Right ventricle myocardium superior (tissue), 1 donor: ENCODE results near the gene THSD4. TPM values are rescaled to one million over a fixed set of nuclear protein-coding genes. Genes with fewer than 3 reads are reported as not detected.

Experiments
- ATAC-seq: fragments of 200-7000 bp; cut with Tn5 transposase; one replicate; pipeline ENCODE4 v1.9.1; 2020; ENCODE audit warnings: mild to moderate bottlenecking; ENCODE audit not compliant: poor library complexity
- DNase-seq: peaks from one replicate; pipeline ENCODE4 v3.0.0-alpha.2; 2020
- intact Hi-C: fragments of 100-400 bp; cut with DNase I; formaldehyde crosslinking; loops from one replicate; pipeline ENCODE4 v1.11.2; 2022
- total RNA-seq: library from RNA; stranded (reverse); fragmentation: NEBNext Ultra II Directional; extraction: Animal tissue kit (Norgen Biotek cat#: 25700); gene quantifications from one replicate; pipeline ENCODE4 v1.2.1, GENCODE V29; 2021
- donor health status: DM: no; HTN: yes; CAD: no; lungs with severe emphysema.

THSD4 gene
- total RNA-seq, 1 donor from 2014 or later, result 75.6 TPM

DNA sequence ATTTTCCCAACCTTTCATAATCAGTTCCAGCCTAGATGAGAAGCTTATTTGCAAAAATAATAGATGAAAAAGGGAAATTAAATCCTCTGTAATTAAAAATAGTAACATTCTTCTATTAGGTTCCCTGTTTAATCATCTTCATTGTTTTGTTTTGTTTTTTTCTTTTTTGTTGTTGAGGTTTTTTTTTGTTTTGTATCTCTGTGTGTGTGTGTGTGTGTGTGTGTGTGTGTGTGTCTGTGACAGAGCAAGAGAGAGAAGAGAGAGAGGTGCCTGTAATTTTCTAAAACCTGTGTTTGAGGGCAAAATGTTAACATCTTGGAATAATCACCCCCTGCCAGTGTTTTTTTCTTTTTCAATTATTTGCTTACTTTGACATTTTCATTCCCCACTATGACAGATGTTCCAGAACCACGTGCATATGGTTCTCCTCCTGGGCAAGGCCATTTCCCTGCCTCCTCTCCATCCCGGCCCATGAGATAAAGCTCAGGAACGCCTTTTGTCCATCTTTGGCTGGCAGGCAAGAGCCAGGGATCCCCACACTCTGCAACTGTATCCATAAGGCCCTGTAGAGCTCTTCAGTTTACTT lies 573.3 kb downstream of the THSD4 start:
- no peak for DNase-seq
- intact Hi-C loops, result no loop called here
- ATAC-seq, result no peak

DNA sequence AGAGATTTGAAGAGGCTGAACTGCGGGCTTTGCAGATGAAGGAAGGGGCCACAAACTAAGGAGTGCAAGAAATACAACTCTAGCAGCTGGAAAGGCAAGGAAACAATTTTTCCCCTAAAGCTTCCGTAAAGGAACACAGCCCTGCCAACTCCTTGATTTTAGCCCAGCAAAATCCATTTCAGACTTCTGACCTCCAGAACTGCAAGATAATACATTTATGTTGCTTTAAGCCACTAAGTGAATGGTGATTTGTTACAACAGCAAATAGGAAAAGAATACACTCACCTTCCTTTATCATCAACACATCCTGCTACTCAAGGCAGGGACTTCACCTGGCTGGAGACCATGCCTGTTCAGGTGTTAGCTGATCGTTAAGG lies 575.8 kb downstream of the THSD4 start:
- intact Hi-C loops, result no loop called here
- ATAC-seq, result no peak
- DNase-seq, result no peak

DNA sequence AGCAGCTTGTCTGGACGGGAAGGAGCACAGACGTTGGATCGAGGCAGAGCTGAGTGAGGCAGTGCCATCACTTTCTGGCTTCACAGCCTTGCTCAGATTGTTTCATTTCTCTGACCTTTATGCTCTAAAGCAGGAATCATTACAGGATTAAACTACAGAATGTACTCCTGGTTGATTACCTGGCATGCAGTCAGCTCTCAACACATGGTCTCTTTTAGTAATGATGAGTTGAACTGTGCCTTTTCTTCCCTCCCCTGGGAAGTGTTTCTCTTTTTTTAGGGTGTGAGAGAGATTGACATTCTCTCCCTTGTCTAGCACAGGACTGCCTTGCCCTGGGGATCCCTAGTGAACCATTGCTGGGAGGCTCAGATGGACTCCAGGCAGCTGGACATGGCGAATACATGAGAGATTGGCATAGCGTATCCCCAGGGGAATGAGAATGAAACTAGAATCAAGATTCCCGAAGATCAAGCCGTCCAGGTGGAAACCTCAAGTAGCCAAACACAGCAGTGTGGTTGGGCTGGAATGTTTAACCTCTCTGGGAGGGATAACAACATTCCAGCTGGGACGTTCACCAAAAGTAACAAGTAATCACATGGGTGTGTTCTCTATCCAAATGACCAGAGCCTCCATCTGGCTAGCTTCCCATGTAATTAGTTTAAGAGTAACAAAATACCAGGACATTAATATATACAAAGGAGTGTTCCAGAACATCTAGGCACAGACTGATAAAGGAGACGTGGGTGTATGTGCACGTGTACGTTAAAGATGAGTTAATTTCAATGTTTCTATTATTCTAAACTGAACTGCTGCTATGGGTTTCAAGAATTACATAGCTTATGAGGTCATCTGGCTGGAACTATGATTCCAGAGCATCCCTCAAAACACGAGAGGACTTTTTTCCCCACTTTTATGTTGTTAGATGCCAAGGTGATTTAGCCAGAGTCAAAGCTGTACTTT lies 576.5 kb downstream of the THSD4 start:
- peak; percentile 78 for ATAC-seq
- intact Hi-C loops, result no loop called here
- no peak for DNase-seq

DNA sequence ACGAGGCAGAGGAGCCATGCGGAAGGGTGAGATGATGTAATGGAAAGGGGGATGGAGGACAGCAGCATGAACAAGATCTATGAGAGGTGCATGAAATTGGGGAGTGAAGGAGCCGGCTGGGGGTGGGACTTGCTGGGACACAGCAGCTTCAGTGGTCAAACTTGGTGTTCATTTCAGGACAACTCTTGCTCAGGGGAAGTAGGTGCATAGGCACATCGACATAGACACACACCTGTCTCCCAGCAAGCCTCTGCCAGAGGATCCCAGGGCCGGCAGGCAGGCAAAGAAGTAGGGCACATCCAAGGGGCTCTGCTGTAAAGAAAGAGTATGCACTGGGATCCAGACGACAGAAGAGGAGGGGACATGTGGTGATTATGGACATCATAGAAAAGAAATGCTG lies 582.0 kb downstream of the THSD4 start:
- DNase-seq, result no peak
- intact Hi-C loops, result no loop called here
- ATAC-seq, result no peak

DNA sequence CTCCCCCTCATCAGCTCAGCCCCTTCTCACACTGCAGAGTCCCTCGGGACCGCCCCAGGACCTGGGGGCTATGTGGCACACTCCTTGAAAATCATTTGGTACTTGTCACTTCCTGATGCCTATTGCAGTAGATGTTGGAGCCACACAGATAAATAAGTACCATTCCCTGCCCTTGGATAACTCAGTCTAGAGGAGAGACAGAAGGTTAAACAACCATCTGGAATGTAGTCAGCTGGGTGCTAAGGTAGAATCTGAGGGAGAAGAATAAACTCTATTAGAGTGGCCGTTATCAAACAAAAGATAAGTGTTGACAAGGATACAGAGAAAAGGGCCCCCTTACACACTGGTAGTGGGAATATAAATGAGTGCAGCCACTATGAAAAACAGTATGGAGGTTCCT lies 582.8 kb downstream of the THSD4 start:
- intact Hi-C loops, result no loop called here
- no peak for DNase-seq
- ATAC-seq, result no peak

DNA sequence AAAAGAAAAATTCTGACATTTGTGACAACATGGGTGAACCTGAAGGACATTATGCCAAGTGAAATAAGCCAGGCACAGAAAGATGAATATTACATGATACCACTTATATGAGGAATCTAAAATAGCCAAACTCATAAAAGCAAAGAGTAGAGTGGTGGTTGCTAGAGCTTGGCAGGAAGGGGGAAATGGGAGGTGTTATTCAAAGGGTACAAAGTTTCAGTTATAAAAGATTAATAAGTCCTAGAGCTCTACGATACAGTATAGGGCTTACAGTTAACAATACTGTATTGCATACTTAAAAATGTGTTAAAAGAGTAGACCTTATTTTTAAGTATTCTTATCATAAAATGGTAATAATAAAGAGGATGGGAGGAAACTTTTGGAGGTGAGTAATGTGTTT lies 583.5 kb downstream of the THSD4 start:
- DNase-seq, result no peak
- ATAC-seq, result no peak
- intact Hi-C loops, result no loop called here

DNA sequence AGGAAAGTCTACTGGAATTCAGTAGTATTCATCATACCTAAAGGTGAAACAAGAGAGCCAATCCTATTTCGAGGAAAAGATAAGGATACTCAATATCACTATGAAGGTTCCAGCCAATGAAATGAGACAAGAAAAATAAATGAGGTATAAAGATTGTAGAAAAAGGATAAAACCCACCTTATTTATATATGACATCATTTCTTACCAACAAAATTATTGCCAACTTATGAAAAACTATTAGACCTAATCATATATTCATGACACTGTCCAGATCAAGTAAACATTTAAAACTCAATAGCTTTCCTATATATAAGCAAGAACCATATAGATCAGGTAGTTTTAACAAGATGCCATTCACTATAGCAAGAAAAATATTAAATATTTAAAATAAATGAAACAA lies 584.7 kb downstream of the THSD4 start:
- intact Hi-C loops, result no loop called here
- no peak for DNase-seq
- no peak for ATAC-seq

DNA sequence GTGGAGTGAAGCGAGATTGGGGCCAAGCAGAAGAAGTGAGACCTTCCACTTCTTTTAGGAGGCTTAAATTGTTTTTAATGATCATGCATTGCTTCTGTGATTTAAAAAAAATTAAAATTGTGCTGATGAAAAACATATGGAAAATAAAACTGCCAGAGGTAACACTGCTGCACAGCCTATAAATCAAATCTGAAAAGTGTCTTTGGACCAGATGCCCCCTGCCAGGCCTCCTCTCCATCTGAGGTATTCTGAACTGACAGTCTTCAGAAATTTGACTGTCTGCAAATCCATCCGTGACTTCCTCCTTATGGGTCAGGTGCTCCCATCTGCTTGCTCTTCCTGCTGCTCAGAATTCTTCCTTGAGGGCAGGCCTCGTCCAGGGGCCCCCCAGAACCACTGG lies 586.5 kb downstream of the THSD4 start:
- ATAC-seq, result no peak
- intact Hi-C loops, result no loop called here
- DNase-seq, result no peak

DNA sequence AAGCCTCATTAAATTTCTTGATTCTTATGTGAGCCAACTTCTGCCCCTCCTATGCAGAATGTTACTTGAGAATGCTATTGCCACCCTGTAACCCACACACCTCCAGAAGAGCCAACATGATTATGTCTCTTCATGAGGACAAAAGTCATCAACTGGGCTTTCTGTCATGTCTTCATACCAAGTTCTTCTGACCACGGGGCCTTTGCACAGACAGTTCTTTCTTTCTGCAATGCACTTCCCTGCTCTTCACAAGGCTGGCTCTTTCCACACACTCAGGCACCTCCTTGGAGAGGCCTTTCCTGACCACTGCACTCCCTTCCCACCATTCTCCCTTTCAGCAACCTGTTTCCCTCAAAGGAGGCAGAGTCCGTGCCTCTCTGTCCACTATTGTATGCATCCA lies 587.2 kb downstream of the THSD4 start:
- ATAC-seq (no peak), DNase-seq (no peak)
- intact Hi-C loops, result no loop called here

DNA sequence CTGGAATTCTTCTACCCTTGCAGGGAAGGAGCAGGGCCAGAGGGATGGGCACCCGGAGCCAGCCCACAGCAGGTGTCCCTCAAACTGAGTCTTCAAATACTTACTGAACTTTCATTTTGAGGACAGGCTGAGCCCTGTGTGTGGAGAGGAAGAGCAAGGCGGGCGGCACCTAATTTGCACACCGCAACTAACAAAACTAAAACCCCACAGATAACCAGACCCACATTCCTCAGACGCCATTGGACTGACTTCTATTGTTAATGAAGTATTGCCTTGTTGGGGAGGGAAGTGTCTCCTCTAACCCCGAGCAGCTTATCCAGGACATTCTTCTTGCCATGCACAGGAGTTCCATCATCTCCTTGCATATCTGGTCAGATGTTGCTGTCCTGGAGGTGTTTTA lies 589.9 kb downstream of the THSD4 start:
- DNase-seq, result no peak
- ATAC-seq, result no peak
- intact Hi-C loops, result no loop called here

DNA sequence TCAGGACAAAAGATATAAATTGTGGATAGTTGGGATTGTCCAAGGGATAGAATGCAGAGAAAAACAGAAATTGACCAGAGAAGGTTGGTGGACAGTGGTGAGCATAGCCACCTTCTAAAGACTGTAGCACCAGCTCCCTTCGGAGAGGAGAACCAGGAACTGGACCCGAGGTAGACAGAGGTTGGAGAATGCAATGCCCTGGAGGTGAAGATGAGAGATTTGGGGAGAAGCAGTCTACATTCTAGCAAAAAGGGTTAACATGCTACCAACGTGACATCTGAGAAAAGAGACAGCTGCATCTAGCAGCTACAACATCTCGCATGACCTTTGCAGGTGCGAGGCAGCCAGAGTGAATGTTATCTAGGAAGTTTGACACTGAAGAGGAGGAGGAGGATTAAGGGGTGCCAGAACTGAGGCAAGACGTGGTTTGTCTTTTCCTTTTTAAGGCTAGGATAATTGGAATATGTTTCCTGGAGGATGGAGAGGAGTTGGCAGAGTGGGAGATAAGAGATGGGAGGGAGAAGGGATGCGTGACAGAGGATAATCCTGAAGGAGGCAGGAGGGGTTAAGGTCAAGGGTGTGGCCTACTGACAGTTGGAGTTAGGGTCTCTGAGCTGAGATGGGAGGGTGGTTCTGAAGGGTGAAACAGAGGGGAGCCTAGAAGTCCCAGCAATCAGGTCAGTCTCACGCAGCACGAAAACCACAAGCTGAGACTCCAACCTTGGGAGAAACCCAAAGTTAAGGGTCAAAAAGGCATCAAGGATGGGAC lies 591.4 kb downstream of the THSD4 start:
- intact Hi-C loops, result no loop called here
- no peak for DNase-seq
- peak; percentile 5 for ATAC-seq

DNA sequence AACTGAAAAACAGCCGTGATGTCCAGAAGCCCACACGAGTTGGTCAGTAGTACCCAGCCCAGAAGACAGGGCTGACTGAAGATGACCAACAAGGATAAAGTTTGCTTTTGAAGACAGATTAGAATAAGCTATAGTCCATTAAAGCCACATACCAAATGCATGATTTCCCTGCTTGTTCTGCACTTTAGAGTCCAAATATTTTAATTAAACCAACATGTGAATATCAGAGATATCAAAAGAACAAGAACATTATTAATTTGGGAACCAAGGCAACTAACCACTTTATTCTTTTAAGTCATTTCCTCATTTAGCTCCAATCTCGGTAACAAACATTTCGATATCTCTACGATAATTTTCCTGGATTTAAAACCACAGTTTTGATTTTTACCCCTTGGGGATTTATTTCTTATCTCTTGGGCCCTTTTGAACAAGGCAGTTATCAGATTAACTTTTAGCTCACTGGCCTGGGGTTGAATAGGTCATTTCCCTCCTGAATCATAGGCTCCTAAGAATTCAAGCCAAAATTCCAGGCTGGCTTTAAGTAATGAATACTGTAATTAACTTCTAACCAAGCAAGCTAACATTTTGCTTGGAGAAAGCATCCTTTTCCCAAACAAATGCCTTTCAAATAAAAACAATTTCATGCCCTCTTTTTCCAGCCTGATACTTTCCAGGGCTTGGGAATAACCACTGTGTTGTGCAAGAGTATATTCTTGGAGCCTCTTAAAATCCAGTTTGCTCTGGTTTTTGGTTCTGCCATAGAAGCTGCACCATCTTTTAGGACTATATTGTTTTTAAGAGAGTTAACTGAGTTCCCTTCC lies 592.2 kb downstream of the THSD4 start:
- intact Hi-C loops, result no loop called here
- no peak for DNase-seq
- peak; percentile 45 for ATAC-seq

DNA sequence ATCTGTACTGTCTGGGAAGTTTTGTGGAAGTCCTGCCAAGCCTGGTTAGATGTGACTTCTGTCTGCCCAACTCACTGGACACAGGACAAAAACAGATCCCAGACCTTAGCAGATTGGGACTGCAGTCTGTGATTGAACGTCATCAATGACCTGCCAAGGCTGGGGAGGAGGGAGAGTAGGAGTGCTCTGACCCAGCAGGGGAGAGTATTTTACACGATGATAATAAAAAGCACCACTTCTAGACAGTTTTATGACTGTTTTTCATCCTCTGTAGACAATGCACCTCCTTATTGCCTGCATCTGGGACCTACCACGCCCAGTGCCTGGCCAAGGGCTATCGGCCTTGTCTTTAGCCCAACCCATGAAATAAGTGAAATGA lies 592.8 kb downstream of the THSD4 start:
- DNase-seq (no peak), ATAC-seq (peak; percentile 64)
- intact Hi-C loops, result no loop called here

DNA sequence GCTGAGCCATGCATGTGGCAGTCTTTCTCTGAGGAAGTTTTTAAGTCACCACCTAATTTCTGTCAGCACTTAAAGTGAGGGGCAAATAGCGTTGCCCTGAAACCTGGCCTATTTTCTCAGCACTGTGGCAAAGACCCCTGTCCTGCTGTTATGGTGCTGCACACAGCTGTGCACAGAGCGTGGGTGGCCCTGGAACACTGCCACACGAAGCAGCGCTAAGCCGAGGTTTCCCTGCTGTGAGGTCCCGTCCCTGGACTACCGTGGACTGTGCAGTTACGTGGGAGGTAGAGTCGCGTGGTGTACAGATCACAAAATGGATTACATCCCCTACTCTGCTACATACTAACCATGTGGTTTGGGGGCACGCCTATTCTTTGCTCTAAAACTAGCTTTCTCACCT lies 593.5 kb downstream of the THSD4 start:
- ATAC-seq (peak; percentile 45), DNase-seq (no peak)
- intact Hi-C loops, result no loop called here

DNA sequence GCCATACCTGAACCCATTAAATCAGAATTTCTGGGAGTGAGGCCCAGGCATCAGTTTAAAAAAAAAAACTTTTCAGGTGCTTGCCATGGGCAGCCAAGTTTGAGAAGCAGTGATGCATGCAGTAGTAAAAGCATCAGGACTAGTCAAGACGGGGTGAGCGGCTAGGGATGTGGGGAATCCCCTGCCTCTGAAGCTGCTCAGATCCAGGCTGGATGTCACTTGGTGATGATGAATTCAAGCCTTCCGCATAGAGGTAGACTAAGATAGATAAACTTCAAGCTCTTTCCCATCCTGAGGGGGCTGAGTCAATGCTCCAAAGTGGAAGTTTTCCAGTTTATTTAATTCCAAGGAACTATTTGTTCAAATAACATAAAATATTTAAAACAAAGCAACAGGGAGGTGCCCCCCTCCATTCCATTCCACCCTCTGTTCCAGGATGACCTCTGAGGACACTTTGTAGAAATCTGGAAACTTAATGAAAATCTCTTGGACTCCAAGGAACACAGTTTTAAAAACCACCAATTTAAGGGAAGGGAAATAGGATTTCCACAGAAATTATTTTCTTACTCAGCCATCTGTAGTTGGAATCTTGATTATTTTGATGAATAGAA lies 594.6 kb downstream of the THSD4 start:
- DNase-seq (no peak), ATAC-seq (peak; percentile 8)
- intact Hi-C loops, result no loop called here

DNA sequence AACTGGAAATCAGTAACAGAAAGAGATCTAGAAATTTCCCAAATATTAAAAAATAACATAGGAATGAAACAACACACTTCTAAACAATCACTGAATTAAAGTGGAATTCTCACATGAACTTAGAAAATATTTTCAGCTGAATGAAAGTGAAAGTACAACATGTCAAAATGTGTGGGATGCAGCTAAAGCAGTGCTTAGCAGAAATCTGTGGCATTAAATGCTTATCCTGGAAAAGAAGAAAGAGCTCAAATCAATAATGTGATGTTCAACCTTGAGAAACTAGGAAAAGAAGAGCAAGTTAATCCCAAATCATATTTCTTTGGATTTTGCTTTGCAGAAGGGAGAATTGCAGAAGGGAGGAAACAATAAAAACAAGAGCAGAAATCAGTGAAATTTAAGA lies 596.9 kb downstream of the THSD4 start:
- intact Hi-C loops, result no loop called here
- no peak for ATAC-seq
- DNase-seq, result no peak

DNA sequence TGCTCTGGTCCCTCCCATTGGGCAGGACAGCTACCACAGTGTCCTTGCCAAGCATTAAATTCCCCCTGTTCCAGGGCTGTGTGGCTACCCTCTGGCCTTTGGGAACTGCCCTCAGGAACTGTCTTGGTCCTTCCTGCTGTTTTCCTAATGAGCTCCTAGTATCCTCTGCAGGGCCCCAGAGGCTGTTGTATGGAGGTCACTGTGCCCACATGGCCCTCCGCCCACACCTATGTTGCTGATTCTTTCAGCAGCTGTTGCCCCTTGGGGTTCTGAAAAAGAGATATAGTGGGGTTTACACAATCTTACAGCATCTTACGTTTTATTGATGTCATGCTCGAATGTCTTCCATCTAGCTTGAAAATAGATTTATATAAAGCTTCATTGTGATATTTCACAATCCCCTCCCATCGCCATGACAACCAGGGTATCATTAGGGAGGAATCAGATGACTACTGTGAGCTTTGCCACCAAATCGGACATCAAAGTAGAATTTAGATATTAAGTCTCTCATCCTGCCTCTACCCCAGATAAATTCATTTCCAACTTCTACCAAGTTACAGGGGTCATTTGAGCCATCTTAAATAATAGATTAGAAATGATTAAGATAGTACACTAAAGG lies 598.0 kb downstream of the THSD4 start:
- intact Hi-C loops, result no loop called here
- DNase-seq, result no peak
- ATAC-seq, result peak; percentile 16

DNA sequence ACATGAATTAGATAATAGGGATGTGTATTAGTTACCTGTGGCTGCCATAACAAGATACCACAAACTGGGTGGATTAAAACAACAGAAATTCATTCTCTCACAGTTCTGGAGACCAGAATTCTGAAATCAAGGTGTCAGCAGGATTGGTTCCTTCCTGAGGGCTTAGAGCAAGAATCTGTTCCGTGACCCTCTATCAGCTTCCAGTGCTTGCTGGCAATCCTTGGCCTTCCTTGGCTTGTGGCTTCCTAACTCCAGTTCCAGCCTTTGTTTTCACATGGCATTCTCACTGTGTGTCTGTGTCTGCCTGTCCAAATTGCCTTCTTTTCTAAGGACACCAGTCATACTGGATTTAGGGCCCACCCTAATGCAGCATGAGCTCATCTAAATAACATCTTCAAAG lies 600.6 kb downstream of the THSD4 start:
- DNase-seq (no peak), ATAC-seq (no peak)
- intact Hi-C loops, result no loop called here
